ENCODE results near the gene ZNF784.

- TF ChIP-seq POLR2A (IDR thresholded peaks at IDR 0.05; ENCODE audit: low read depth, low read length): no peak
- no peak for TF ChIP-seq POU2F2 (IDR thresholded peaks at IDR 0.05; ENCODE audit: low read depth, low read length)
- TF ChIP-seq POLR2AphosphoS5 (IDR thresholded peaks at IDR 0.05; ENCODE audit: low read depth, low read length): no peak
- TF ChIP-seq PAX5 (IDR thresholded peaks at IDR 0.05; ENCODE audit: insufficient read depth, low read length, severe bottlenecking): no peak
These were observed 26.4 kb upstream of the ZNF784 start for GRCh38 chr19:55650602-55651230.
